ENCODE results near the gene THOC6. TPM values are rescaled to one million over a fixed set of nuclear protein-coding genes. Genes with fewer than 3 reads are reported as not detected.

THOC6 gene
- total and polyA plus RNA-seq, 7 experiments from 2014 or later: 25.3 to 60.6 (median 27.0) TPM

GRCh38 chr16:3059723-3060242 is 35.9 kb downstream of the THOC6 start:
- Mint-ChIP-seq H3K36me3 (peaks cover 0 to 45% (median 0%) of the 10 kb centered on the region in 5 donors), H3K4me3 (peak overlapping the region; percentile 76 to 92 (median 87)), H3K4me1 (peaks cover 37 to 63% (median 49%) of the 10 kb centered on the region in 7 donors), H3K9me3 (peaks cover 0 to 6% (median 0%) of the 10 kb centered on the region in 11 donors), H3K27me3 (no peaks in the 10 kb centered on the region), H3K27ac (peak overlapping the region; percentile 51 to 91 (median 83))
- DNase-seq (no peak), ATAC-seq (no peak)
- Histone ChIP-seq H3K27me3 (ENCODE audit: control insufficient read depth in 2 of 2, insufficient read depth in 2 of 2, low read length in 2 of 2) (no peaks in the 10 kb centered on the region), H3K36me3 (ENCODE audit: control insufficient read depth in 2 of 3, insufficient read depth in 3 of 3, low read length in 3 of 3) (peaks cover 0 to 3% (median 0%) of the 10 kb centered on the region in 3 experiments), H3K4me3 (ENCODE audit: low read length) (peak overlapping the region; percentile 77), H3K4me1 (ENCODE audit: control insufficient read depth in 2 of 2, insufficient read depth in 2 of 2, low read length in 2 of 2) (peaks cover 28 to 50% of the 10 kb centered on the region in 2 donors), H3K27ac (ENCODE audit: low read depth, low read length) (peak overlapping the region; percentile 89), H3K9me3 (ENCODE audit: control insufficient read depth in 2 of 3, low read length in 3 of 3) (no peaks in the 10 kb centered on the region)
- ChIA-PET CTCF (interaction anchor here (0.8 to 13.9 kb wide), 21 partner anchors 10 to 112 kb away, joined by 3 to 244 read pairs (median 4); partner anchors contain the start of gene ZNF213), POLR2A (interaction anchor here (0.5 to 10.4 kb wide), 21 partner anchors 10 to 301 kb away, joined by 3 to 182 read pairs (median 5); partner anchors contain the start of genes HCFC1R1, THOC6 and ZNF213)
- intact Hi-C loops (cut with micrococcal nuclease): loop anchor here (1.0 to 2.0 kb wide), 10 partner anchors 15 to 107 kb away; no protein-coding TSS in a partner anchor

- peak overlapping the region; percentile 67 to 91 (median 83) for H3K27ac Mint-ChIP-seq
- no peak overlapping the region for H3K4me3 ChIP-seq (ENCODE audit: low read length)
- H3K4me3 Mint-ChIP-seq: peak overlapping the region; percentile 76 to 92 (median 87)
- no peaks in the 10 kb centered on the region for H3K27me3 Mint-ChIP-seq
- H3K27me3 ChIP-seq (ENCODE audit: control insufficient read depth in 2 of 2, insufficient read depth in 2 of 2, low read length in 2 of 2): no peaks in the 10 kb centered on the region
- ChIA-PET POLR2A (interaction anchor here (0.6 to 10.4 kb wide), 17 partner anchors 9 to 92 kb away, joined by 3 to 182 read pairs (median 4); partner anchors contain the start of genes HCFC1R1, THOC6 and ZNF213), CTCF (interaction anchor here (0.9 to 13.9 kb wide), 16 partner anchors 9 to 107 kb away, joined by 3 to 244 read pairs (median 5); partner anchors contain the start of gene ZNF213)
- peaks cover under 1 to 42% (median under 1%) of the 10 kb centered on the region in 5 donors for H3K36me3 Mint-ChIP-seq
- H3K27ac ChIP-seq (ENCODE audit: low read depth, low read length): no peak overlapping the region
- H3K9me3 ChIP-seq (ENCODE audit: control insufficient read depth in 2 of 3, low read length in 3 of 3): no peaks in the 10 kb centered on the region
- H3K4me1 Mint-ChIP-seq: peaks cover 34 to 63% (median 49%) of the 10 kb centered on the region in 7 donors
- no peak for DNase-seq
- H3K4me1 ChIP-seq (ENCODE audit: control insufficient read depth in 2 of 2, insufficient read depth in 2 of 2, low read length in 2 of 2): peaks cover 25 to 45% of the 10 kb centered on the region in 2 donors
- H3K9me3 Mint-ChIP-seq: peaks cover 0 to 6% (median 0%) of the 10 kb centered on the region in 11 donors
- peaks cover 0 to 3% (median 0%) of the 10 kb centered on the region in 3 experiments for H3K36me3 ChIP-seq (ENCODE audit: control insufficient read depth in 2 of 3, insufficient read depth in 3 of 3, low read length in 3 of 3)
- no peak for ATAC-seq
- intact Hi-C loops (cut with micrococcal nuclease): no loop called here
These were observed 36.7 kb downstream of the THOC6 start for GRCh38 chr16:3060339-3061127.

- no peak for ATAC-seq
- Mint-ChIP-seq H3K4me3 (peak overlapping the region in 1 of 10 donors; percentile 14), H3K9me3 (peaks cover 0 to 6% (median 0%) of the 10 kb centered on the region in 11 donors), H3K36me3 (peaks cover 8 to 45% (median 10%) of the 10 kb centered on the region in 5 donors), H3K4me1 (peaks cover 34 to 53% (median 50%) of the 10 kb centered on the region in 7 donors), H3K27ac (peak overlapping the region in 8 of 9 donors; percentile 42 to 100 (median 78)), H3K27me3 (no peaks in the 10 kb centered on the region)
- POLR2A ChIA-PET: interaction anchor here (0.7 to 10.4 kb wide), 8 partner anchors 7 to 73 kb away, joined by 3 to 182 read pairs (median 5); partner anchors contain the start of gene ZNF213
- Histone ChIP-seq H3K27ac (ENCODE audit: low read depth, low read length) (no peak overlapping the region), H3K36me3 (ENCODE audit: control insufficient read depth in 2 of 3, insufficient read depth in 3 of 3, low read length in 3 of 3) (peaks cover 0 to 10% (median 3%) of the 10 kb centered on the region in 3 experiments), H3K9me3 (ENCODE audit: control insufficient read depth in 2 of 3, low read length in 3 of 3) (no peaks in the 10 kb centered on the region), H3K4me3 (ENCODE audit: low read length) (no peak overlapping the region), H3K27me3 (ENCODE audit: control insufficient read depth in 2 of 2, insufficient read depth in 2 of 2, low read length in 2 of 2) (no peaks in the 10 kb centered on the region), H3K4me1 (ENCODE audit: control insufficient read depth in 2 of 2, insufficient read depth in 2 of 2, low read length in 2 of 2) (peaks cover 25 to 27% of the 10 kb centered on the region in 2 donors)
- intact Hi-C loops (cut with micrococcal nuclease): no loop called here
- CTCF ChIA-PET: interaction anchor here (1.4 to 13.9 kb wide), 5 partner anchors 14 to 109 kb away, joined by 3 to 244 read pairs (median 4); partner anchors contain the start of gene ZNF213
- DNase-seq: no peak
These were observed 38.7 kb downstream of the THOC6 start for GRCh38 chr16:3062553-3062952.

DNA sequence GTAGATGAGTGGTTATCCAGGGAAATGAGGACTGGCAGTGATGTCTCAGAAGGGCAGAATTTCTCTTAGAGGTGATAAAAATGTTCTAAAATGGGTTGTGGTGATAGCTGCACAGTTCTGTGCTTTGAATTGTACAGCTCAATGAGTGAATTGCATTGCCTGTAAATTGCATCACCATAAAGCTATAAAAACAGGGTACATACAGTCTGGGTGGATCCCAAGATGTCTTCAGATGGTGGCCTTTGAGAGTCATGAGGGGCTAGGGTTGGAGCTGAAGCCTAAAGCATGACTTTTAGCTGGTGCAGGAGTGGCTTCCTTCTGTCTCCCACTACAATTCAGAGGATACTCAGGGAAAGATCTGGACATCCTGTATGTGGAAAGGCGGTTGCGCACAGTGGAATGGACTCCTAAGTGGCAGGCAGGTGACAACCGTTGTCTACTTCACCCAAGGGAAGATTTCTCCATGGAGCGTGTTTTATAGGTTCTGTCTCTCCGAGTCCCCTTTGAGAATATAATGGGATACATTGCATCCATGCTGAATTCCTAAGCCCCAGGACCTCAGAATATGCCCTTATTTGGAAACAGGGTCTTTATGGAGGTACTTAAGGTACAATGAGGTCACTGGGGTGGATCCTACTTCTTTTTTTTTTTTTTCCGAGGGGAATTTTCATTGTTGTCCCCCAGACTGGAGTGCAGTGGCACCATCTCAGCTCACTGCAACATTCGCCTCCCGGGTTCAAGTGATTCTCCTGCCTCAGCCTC is 40.0 kb downstream of the THOC6 start:
- H3K27ac ChIP-seq (ENCODE audit: low read depth, low read length): peak overlapping the region; percentile 88
- no peaks in the 10 kb centered on the region for H3K27me3 Mint-ChIP-seq
- peaks cover 0 to 6% (median 0%) of the 10 kb centered on the region in 11 donors for H3K9me3 Mint-ChIP-seq
- peaks cover 8 to 53% (median 14%) of the 10 kb centered on the region in 5 donors for H3K36me3 Mint-ChIP-seq
- no peaks in the 10 kb centered on the region for H3K27me3 ChIP-seq (ENCODE audit: control insufficient read depth in 2 of 2, insufficient read depth in 2 of 2, low read length in 2 of 2)
- ChIA-PET CTCF (interaction anchor here (0.6 to 13.9 kb wide), 6 partner anchors 13 to 105 kb away, joined by 3 to 244 read pairs (median 4); partner anchors contain the start of gene ZNF213), POLR2A (interaction anchor here (0.6 to 10.4 kb wide), 9 partner anchors 12 to 1656 kb away, joined by 3 to 182 read pairs (median 6); partner anchors contain the start of genes ZNF213 and ZSCAN10)
- H3K4me1 ChIP-seq (ENCODE audit: control insufficient read depth in 2 of 2, insufficient read depth in 2 of 2, low read length in 2 of 2): peaks cover 28 to 33% of the 10 kb centered on the region in 2 donors
- DNase-seq: no peak
- ATAC-seq: no peak
- H3K4me3 Mint-ChIP-seq: peak overlapping the region; percentile 15 to 100 (median 98)
- H3K36me3 ChIP-seq (ENCODE audit: control insufficient read depth in 2 of 3, insufficient read depth in 3 of 3, low read length in 3 of 3): peaks cover 0 to 10% (median 3%) of the 10 kb centered on the region in 3 experiments
- intact Hi-C loops (cut with micrococcal nuclease): no loop called here
- H3K4me1 Mint-ChIP-seq: peaks cover 43 to 60% (median 59%) of the 10 kb centered on the region in 7 donors
- peak overlapping the region; percentile 66 to 100 (median 98) for H3K27ac Mint-ChIP-seq
- no peaks in the 10 kb centered on the region for H3K9me3 ChIP-seq (ENCODE audit: control insufficient read depth in 2 of 3, low read length in 3 of 3)
- H3K4me3 ChIP-seq (ENCODE audit: low read length): no peak overlapping the region

DNA sequence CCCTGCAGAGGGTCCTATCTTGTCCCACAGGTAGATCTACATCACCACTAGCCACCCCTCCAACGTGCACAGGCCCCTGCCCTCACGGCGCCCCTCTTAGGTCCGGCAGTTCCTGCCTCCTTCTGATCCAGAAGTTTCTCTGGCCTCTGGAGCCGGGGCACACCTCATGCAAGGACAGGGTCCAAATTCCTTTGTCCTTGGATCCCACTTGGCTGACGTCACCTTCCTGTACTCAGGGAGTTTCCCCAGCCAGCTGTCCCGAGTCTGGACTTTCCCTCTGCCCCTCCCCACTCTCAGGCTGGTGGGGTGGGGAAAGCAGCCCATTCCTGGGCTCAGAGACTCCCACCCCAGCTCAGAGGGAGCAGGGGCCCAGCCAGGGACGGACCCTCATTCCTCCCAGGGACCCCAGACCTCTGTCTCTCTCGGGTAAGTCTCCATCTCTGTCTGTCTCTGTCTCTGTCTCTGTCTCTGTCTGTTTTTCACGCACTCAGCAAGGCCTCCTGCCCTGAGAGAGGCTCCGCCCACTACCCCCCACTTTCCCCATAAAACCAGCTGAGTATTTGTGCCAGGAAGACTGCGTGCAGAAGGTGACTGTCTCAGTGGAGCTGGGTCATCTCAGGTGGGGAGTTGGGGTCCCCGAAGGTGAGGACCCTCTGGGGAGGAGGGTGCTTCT is 41.4 kb downstream of the THOC6 start, which contains the start of gene IL32:
TSS of gene IL32 (plus strand) at position 572 of the 673 bp plus-strand sequence. CDS start 172 bp downstream, outside the sequence.
- CTCF ChIA-PET: interaction anchor here (0.7 to 13.9 kb wide), 6 partner anchors 11 to 65 kb away, joined by 3 to 244 read pairs (median 6); partner anchors contain the start of gene ZNF213
- Histone ChIP-seq H3K27me3 (ENCODE audit: control insufficient read depth in 2 of 2, insufficient read depth in 2 of 2, low read length in 2 of 2) (no peaks in the 10 kb centered on the region), H3K9me3 (ENCODE audit: control insufficient read depth in 2 of 3, low read length in 3 of 3) (no peaks in the 10 kb centered on the region), H3K27ac (ENCODE audit: low read depth, low read length) (peak within 1 kb of the TSS; percentile 88), H3K4me3 (ENCODE audit: low read length) (peak within 1 kb of the TSS; percentile 78), H3K4me1 (ENCODE audit: control insufficient read depth in 2 of 2, insufficient read depth in 2 of 2, low read length in 2 of 2) (peaks cover 25 to 27% of the 10 kb centered on the region in 2 donors), H3K36me3 (ENCODE audit: control insufficient read depth in 2 of 3, insufficient read depth in 3 of 3, low read length in 3 of 3) (peaks cover 0 to 20% (median 3%) of the 10 kb centered on the region in 3 experiments)
- POLR2A ChIA-PET: interaction anchor here (0.7 to 10.4 kb wide), 21 partner anchors 10 to 202 kb away, joined by 3 to 182 read pairs (median 5); partner anchors contain the start of genes ZNF213 and ZSCAN10
- H3K36me3 Mint-ChIP-seq: peaks cover 8 to 62% (median 24%) of the 10 kb centered on the region in 5 donors
- peak within 1 kb of the TSS; percentile 98 to 100 (median 99) for H3K4me3 Mint-ChIP-seq
- peak within 1 kb of the TSS; percentile 94 to 100 (median 98) for H3K27ac Mint-ChIP-seq
- peaks cover 46 to 65% (median 60%) of the 10 kb centered on the region in 7 donors for H3K4me1 Mint-ChIP-seq
- intact Hi-C loops (cut with micrococcal nuclease): loop anchor here (1.0 kb wide), 2 partner anchors 10 to 59 kb away; no protein-coding TSS in a partner anchor
- peak in 8 of 9 donors; percentile 43 to 69 (median 64) for DNase-seq
- peak; percentile 78 for ATAC-seq
- H3K27me3 Mint-ChIP-seq: no peaks in the 10 kb centered on the region
- peaks cover 0 to 6% (median 0%) of the 10 kb centered on the region in 11 donors for H3K9me3 Mint-ChIP-seq

All from naive thymus-derived CD4-positive, alpha-beta T cell (primary cell).